ENCODE data around the gene TUSC2.

- TF ChIP-seq, protein P1, sequence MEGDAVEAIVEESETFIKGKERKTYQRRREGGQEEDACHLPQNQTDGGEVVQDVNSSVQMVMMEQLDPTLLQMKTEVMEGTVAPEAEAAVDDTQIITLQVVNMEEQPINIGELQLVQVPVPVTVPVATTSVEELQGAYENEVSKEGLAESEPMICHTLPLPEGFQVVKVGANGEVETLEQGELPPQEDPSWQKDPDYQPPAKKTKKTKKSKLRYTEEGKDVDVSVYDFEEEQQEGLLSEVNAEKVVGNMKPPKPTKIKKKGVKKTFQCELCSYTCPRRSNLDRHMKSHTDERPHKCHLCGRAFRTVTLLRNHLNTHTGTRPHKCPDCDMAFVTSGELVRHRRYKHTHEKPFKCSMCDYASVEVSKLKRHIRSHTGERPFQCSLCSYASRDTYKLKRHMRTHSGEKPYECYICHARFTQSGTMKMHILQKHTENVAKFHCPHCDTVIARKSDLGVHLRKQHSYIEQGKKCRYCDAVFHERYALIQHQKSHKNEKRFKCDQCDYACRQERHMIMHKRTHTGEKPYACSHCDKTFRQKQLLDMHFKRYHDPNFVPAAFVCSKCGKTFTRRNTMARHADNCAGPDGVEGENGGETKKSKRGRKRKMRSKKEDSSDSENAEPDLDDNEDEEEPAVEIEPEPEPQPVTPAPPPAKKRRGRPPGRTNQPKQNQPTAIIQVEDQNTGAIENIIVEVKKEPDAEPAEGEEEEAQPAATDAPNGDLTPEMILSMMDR (conservative IDR thresholded peaks at IDR 0.05; ENCODE audit: low read depth, low read length): no peak
- TF ChIP-seq EZH2 (IDR thresholded peaks at IDR 0.05; ENCODE audit: borderline replicate concordance, low read depth, low read length, poor library complexity, severe bottlenecking): no peak
Observed at GRCh38 chr3:50356553-50356952, 28.5 kb upstream of the TUSC2 start.
